ENCODE results near the gene DSG3.

Gene DSG3, protein sequence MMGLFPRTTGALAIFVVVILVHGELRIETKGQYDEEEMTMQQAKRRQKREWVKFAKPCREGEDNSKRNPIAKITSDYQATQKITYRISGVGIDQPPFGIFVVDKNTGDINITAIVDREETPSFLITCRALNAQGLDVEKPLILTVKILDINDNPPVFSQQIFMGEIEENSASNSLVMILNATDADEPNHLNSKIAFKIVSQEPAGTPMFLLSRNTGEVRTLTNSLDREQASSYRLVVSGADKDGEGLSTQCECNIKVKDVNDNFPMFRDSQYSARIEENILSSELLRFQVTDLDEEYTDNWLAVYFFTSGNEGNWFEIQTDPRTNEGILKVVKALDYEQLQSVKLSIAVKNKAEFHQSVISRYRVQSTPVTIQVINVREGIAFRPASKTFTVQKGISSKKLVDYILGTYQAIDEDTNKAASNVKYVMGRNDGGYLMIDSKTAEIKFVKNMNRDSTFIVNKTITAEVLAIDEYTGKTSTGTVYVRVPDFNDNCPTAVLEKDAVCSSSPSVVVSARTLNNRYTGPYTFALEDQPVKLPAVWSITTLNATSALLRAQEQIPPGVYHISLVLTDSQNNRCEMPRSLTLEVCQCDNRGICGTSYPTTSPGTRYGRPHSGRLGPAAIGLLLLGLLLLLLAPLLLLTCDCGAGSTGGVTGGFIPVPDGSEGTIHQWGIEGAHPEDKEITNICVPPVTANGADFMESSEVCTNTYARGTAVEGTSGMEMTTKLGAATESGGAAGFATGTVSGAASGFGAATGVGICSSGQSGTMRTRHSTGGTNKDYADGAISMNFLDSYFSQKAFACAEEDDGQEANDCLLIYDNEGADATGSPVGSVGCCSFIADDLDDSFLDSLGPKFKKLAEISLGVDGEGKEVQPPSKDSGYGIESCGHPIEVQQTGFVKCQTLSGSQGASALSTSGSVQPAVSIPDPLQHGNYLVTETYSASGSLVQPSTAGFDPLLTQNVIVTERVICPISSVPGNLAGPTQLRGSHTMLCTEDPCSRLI

DNA sequence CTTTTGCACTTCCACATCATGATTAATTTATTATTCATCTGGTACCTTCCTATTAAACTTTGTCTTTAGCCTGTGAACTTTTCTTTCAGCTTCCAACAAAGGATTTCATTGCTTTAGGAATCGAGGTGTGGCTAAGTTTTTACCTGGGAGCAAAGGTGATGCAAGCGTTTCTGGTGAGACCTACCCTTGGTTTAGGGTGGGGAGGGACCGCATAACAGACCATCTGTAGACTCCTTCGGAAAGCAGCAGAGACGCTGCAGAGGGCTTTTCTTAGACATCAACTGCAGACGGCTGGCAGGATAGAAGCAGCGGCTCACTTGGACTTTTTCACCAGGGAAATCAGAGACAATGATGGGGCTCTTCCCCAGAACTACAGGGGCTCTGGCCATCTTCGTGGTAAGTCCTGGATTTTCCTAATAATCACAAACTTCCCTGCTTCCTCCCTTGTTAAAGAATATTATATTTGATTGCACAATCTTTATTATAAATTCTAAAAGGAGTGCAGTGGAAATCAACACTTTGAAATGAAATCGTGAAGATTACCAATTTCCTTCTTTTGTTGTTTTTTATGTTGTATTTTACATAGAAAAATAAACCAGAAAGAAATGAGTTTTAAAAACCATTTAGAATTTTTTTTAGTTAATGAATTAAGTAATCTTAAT is at the start of gene DSG3:
DSG3 (plus strand) TSS at position 212 of the 662 bp plus-strand sequence; CDS start at position 349, 137 bp downstream.
- H3K27me3 Mint-ChIP-seq: no peaks in the 10 kb centered on the region
- no peak for DNase-seq
- ATAC-seq: no peak
- no peak within 1 kb of the TSS for H3K27ac Mint-ChIP-seq
- H3K4me1 Mint-ChIP-seq: no peaks in the 10 kb centered on the region
- H3K9me3 Mint-ChIP-seq: no peaks in the 10 kb centered on the region
- H3K4me3 Mint-ChIP-seq: no peak within 1 kb of the TSS

- ATAC-seq (no peak), DNase-seq (no peak)
- no peak overlapping the region for H3K27ac Mint-ChIP-seq
- H3K4me3 Mint-ChIP-seq: no peak overlapping the region
- H3K9me3 Mint-ChIP-seq: no peaks in the 10 kb centered on the region
- peaks cover 5% of the 10 kb centered on the region for H3K27me3 Mint-ChIP-seq
- no peaks in the 10 kb centered on the region for H3K4me1 Mint-ChIP-seq
These were observed 49.4 kb upstream of the DSG3 start for GRCh38 chr18:31398191-31398590.

DNA sequence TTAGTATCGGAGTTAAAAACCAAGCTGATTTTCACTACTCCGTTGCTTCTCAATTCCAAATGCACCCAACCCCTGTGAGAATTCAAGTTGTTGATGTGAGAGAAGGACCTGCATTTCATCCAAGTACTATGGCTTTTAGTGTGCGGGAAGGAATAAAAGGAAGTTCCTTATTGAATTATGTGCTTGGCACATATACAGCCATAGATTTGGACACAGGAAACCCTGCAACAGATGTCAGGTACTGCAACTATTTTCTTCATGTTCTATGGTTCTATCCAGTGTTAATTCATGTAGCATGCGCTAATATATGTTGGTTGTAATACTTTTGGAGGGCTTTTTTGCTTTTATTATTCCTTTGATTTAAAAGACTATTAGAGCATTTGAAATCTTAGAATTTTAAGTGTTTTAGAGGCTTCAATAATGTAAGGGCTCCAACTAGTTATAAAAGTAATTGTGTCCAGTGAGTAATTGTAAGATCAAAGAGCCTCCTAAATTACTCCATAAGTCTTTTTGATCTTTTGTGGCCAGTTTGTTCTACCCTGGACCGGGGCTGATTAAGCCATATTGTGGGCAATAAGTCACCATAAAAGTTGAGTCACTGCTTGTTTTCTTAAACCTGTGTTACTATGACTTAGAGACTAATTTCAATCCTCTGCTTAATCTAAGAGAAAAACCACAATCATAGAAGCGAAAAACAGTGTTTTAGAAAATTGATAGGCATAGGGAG is 48.1 kb upstream of the DSG3 start:
- no peaks in the 10 kb centered on the region for H3K4me1 Mint-ChIP-seq
- peaks cover 5% of the 10 kb centered on the region for H3K27me3 Mint-ChIP-seq
- no peak overlapping the region for H3K4me3 Mint-ChIP-seq
- no peaks in the 10 kb centered on the region for H3K9me3 Mint-ChIP-seq
- no peak for DNase-seq
- no peak overlapping the region for H3K27ac Mint-ChIP-seq
- ATAC-seq: no peak

DNA sequence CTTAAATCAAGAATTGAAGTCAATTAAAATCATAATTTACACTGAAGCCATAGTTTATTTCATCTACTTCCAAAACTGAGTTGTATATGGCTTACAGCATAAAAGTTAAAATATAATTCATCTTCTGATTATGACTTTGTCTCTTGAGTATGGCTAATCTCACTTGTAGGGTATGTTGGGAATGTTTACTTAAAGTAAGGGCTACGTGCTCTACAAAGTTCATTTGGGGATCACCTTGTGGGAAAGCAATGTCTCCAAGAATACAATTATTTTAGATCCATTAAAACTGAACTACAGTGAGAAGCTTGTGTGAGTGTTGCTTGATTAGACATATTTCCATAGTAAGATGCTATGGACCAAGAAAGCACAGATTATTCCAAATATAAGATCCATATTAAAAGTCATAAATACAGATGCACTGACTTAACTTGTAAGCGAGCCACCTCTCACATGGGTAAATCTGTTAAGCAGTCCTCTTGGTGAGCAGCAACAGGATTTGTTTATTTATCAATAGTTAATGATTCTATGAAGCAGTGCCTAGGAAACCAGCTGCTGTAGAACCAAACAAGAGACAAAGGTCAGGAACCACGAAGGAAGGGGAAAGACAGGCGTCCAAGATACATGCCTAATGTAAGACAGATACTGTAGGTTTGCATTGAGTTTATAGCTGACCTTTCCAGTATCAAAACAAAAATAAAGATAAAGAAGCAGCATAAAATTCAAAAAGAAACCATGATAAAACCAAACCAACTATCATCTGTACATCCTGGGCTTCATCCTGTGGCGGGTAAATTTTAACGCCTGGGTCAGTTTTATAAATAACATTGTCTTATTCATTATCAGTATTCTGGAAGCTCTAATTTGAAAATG is 46.1 kb upstream of the DSG3 start:
- Mint-ChIP-seq H3K4me1 (no peaks in the 10 kb centered on the region), H3K27me3 (peaks cover 5% of the 10 kb centered on the region), H3K9me3 (no peaks in the 10 kb centered on the region), H3K4me3 (no peak overlapping the region), H3K27ac (no peak overlapping the region)
- ATAC-seq (no peak), DNase-seq (no peak)

GRCh38 chr18:31402026-31402373 is 45.5 kb upstream of the DSG3 start:
- peaks cover 5% of the 10 kb centered on the region for H3K27me3 Mint-ChIP-seq
- no peak for DNase-seq
- H3K9me3 Mint-ChIP-seq: peaks cover 0 to 3% of the 10 kb centered on the region in 2 donors
- H3K27ac Mint-ChIP-seq: no peak overlapping the region
- ATAC-seq: no peak
- no peaks in the 10 kb centered on the region for H3K4me1 Mint-ChIP-seq
- no peak overlapping the region for H3K4me3 Mint-ChIP-seq

GRCh38 chr18:31403409-31403808 is 44.1 kb upstream of the DSG3 start:
- ATAC-seq (no peak), DNase-seq (no peak)
- H3K9me3 Mint-ChIP-seq: peaks cover 0 to 5% of the 10 kb centered on the region in 2 donors
- H3K4me1 Mint-ChIP-seq: no peaks in the 10 kb centered on the region
- H3K27ac Mint-ChIP-seq: no peak overlapping the region
- H3K4me3 Mint-ChIP-seq: no peak overlapping the region
- H3K27me3 Mint-ChIP-seq: peaks cover 5% of the 10 kb centered on the region

GRCh38 chr18:31407649-31408048 is 39.9 kb upstream of the DSG3 start:
- ATAC-seq: no peak
- peaks cover 0 to 5% of the 10 kb centered on the region in 2 donors for H3K9me3 Mint-ChIP-seq
- DNase-seq: no peak
- H3K27me3 Mint-ChIP-seq: peaks cover 5% of the 10 kb centered on the region
- H3K27ac Mint-ChIP-seq: no peak overlapping the region
- no peaks in the 10 kb centered on the region for H3K4me1 Mint-ChIP-seq
- no peak overlapping the region for H3K4me3 Mint-ChIP-seq

GRCh38 chr18:31409276-31409675 is 38.3 kb upstream of the DSG3 start:
- peaks cover 0 to 5% of the 10 kb centered on the region in 2 donors for H3K9me3 Mint-ChIP-seq
- H3K4me1 Mint-ChIP-seq: no peaks in the 10 kb centered on the region
- H3K27ac Mint-ChIP-seq: no peak overlapping the region
- DNase-seq: no peak
- no peaks in the 10 kb centered on the region for H3K27me3 Mint-ChIP-seq
- H3K4me3 Mint-ChIP-seq: no peak overlapping the region
- no peak for ATAC-seq

DNA sequence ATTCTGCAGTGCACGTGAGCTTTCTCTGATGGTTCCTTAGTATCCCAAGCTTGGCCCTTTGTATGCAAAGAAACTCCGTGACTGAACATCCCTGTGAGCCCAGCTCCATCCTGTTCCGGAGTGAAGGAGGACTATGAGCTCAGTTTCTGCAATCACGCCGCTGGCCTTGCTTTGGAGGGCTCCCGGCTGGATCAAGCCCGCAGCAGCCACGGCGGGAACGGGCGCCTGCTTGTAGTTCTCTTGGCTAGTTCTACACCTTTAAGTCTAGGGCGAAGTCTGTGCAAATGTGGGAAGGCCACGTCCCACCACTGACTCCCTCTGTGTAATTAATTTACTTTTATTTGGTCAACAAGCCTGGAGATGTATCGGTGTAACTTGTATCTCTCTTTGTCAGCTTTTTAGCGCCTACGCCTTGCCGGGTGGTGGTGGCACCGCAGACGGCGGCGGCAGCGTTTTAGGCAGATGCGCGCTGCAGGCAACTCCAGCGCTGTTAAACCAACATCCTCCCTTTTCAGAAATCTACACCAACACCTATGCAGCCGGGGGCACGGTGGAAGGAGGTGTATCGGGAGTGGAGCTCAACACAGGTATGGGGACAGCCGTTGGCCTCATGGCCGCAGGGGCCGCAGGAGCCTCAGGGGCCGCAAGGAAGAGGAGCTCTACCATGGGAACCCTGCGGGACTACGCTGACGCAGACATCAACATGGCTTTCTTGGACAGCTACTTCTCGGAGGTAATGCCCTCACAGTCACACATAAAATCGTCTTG is 36.6 kb upstream of the DSG3 start:
- ATAC-seq (no peak), DNase-seq (no peak)
- Mint-ChIP-seq H3K27me3 (no peaks in the 10 kb centered on the region), H3K27ac (no peak overlapping the region), H3K4me1 (no peaks in the 10 kb centered on the region), H3K4me3 (no peak overlapping the region), H3K9me3 (peaks cover 0 to 8% of the 10 kb centered on the region in 2 donors)

DNA sequence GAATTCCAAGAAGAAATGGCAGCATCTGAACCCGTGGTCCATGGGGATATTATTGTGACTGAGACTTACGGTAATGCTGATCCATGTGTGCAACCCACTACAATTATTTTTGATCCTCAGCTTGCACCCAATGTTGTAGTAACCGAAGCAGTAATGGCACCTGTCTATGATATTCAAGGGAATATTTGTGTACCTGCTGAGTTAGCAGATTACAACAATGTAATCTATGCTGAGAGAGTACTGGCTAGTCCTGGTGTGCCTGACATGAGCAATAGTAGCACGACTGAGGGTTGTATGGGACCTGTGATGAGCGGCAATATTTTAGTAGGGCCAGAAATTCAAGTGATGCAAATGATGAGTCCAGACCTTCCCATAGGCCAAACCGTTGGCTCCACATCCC is 34.4 kb upstream of the DSG3 start:
- no peak overlapping the region for H3K4me3 Mint-ChIP-seq
- no peak overlapping the region for H3K27ac Mint-ChIP-seq
- no peaks in the 10 kb centered on the region for H3K27me3 Mint-ChIP-seq
- H3K4me1 Mint-ChIP-seq: no peaks in the 10 kb centered on the region
- no peak for DNase-seq
- no peak for ATAC-seq
- H3K9me3 Mint-ChIP-seq: peaks cover 0 to 4% of the 10 kb centered on the region in 2 donors

- H3K27ac Mint-ChIP-seq: no peak overlapping the region
- no peaks in the 10 kb centered on the region for H3K4me1 Mint-ChIP-seq
- DNase-seq: no peak
- no peak overlapping the region for H3K4me3 Mint-ChIP-seq
- H3K27me3 Mint-ChIP-seq: no peaks in the 10 kb centered on the region
- ATAC-seq: no peak
- peaks cover 0 to 4% of the 10 kb centered on the region in 2 donors for H3K9me3 Mint-ChIP-seq
These were observed 29.7 kb upstream of the DSG3 start for GRCh38 chr18:31417850-31418249.

DNA sequence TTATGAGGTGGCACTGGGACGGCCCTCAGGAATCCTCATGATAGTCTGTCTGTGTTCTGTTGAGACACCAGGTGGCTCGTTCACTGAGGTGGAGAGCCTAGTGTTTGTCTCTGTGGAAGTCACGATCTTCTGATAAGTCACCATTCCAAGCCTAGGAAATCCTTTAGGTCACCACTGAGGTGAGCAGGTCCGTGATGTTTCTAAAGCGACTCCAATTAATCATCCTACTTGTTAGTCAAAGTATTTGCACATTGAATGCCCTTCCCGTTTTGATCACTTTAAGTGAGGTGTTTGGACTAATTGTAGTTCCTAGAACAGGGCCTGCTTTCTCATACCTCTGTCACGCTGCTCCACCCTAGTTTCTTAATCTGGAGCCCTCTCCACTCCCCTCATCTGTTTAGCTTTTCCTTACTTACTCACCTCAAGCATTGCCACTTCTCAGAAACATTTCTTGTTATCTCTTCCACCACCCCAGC is 28.0 kb upstream of the DSG3 start:
- H3K27me3 Mint-ChIP-seq: no peaks in the 10 kb centered on the region
- no peaks in the 10 kb centered on the region for H3K4me1 Mint-ChIP-seq
- no peak overlapping the region for H3K27ac Mint-ChIP-seq
- peaks cover 0 to 4% of the 10 kb centered on the region in 2 donors for H3K9me3 Mint-ChIP-seq
- DNase-seq: no peak
- ATAC-seq: no peak
- no peak overlapping the region for H3K4me3 Mint-ChIP-seq

- Mint-ChIP-seq H3K4me1 (no peaks in the 10 kb centered on the region), H3K4me3 (no peak overlapping the region), H3K27me3 (no peaks in the 10 kb centered on the region), H3K27ac (no peak overlapping the region), H3K9me3 (peaks cover 0 to 4% of the 10 kb centered on the region in 2 donors)
- ATAC-seq (no peak), DNase-seq (no peak)
These were observed 27.5 kb upstream of the DSG3 start for GRCh38 chr18:31420032-31420431.

DNA sequence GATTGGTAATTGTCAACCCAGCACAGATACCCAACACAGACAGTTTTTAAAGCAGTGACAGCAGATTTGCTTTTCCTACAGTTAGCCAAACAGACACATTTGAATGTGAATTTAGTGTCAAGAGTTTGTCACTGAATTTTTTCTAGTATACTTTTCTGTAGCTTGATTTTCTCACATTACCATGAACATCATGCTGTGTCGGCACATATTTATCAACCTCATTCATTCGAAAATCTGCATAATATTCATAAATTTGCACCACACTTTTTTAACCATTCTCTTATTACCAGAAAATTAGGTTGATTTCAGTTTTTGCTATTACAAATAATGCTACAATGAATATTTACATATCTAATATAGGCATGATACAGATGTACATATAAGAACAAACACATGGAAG is 27.0 kb upstream of the DSG3 start:
- H3K27ac Mint-ChIP-seq: no peak overlapping the region
- H3K9me3 Mint-ChIP-seq: peaks cover 0 to 4% of the 10 kb centered on the region in 2 donors
- H3K27me3 Mint-ChIP-seq: no peaks in the 10 kb centered on the region
- no peak overlapping the region for H3K4me3 Mint-ChIP-seq
- DNase-seq: no peak
- no peaks in the 10 kb centered on the region for H3K4me1 Mint-ChIP-seq
- ATAC-seq: no peak
